GM18499 (cell line): ENCODE data around the gene CMTM4.
"Not testable (repeated sequence)": the region's sequence is repeated elsewhere in the genome, so short reads cannot be mapped to it uniquely, and the experiment has no call there.

Experiments used
- ATAC-seq: cut with Tn5 transposase; IDR thresholded peaks from one replicate; pipeline ENCODE4 v1.9.1; 2021; ENCODE audit warnings: moderate number of reproducible peaks; ENCODE audit not compliant: insufficient read depth, unreplicated experiment

The CMTM4 gene

GRCh38 chr16:66575060-66575459 is 121.5 kb downstream of the CMTM4 start:
- no peak for ATAC-seq

GRCh38 chr16:66574531-66574930 is 122.0 kb downstream of the CMTM4 start:
- ATAC-seq = no peak

- ATAC-seq = no peak
Observed at GRCh38 chr16:66574081-66574480, 122.5 kb downstream of the CMTM4 start.

- no peak for ATAC-seq
Observed at GRCh38 chr16:66572356-66572755, 124.2 kb downstream of the CMTM4 start.

GRCh38 chr16:66569827-66570405 is 126.6 kb downstream of the CMTM4 start:
- no peak for ATAC-seq

- ATAC-seq = no peak
Observed at GRCh38 chr16:66569131-66569530, 127.4 kb downstream of the CMTM4 start.

GRCh38 chr16:66568355-66568754 is 128.2 kb downstream of the CMTM4 start:
- ATAC-seq = no peak

GRCh38 chr16:66567270-66567669 is 129.3 kb downstream of the CMTM4 start:
- ATAC-seq = not testable (repeated sequence)

GRCh38 chr16:66566051-66566901 is 130.3 kb downstream of the CMTM4 start, which contains the start of gene CMTM1:
Gene CMTM1 (plus strand): TSS chr16:66566439. CDS start chr16:66566514, 75 bp downstream.
- no peak for ATAC-seq
